Measurements from ENCODE around the gene AKAP7.

- TF ChIP-seq YY1 (IDR thresholded peaks at IDR 0.05; ENCODE audit: insufficient read depth, insufficient read length) (no peak), ZNF274 (IDR thresholded peaks at IDR 0.05; ENCODE audit: low read depth, low read length) (no peak)
Observed at GRCh38 chr6:131285548-131285947, 150.3 kb downstream of the AKAP7 start.
